Spleen (tissue), 7 donors: ENCODE results near the gene ZBTB7A.

Source experiments
- CTCF ChIP-seq, 11 experiments: fragments of 200-600 bp in 7 of 11; fragments of 450-650 bp in 4 of 11; sonication (generic) in 4 of 11; IDR thresholded peaks in 8 of 11; conservative IDR thresholded peaks in 3 of 11; 1 replicate in 7 of 11; 2 replicates in 4 of 11; pipeline versions ENCODE4 v1.4.0 to v1.8.0; 2016 to 2021; ENCODE audit warnings: antibody characterized with exemption in 11 of 11, inconsistent platforms in 4 of 11, mild to moderate bottlenecking in 1 of 11
- POLR2A ChIP-seq, 3 donors: fragments of 450-650 bp; IDR thresholded peaks; one replicate each; pipeline ENCODE4 v1.5.1; 2017; ENCODE audit warnings: antibody characterized with exemption in 3 of 3, mild to moderate bottlenecking in 1 of 3
- donor health status: DM: no; HTN: no; CAD: no; lungs with moderate emphysema.
- donor health status: DM: no; HTN: no; CAD: no.
- donor health status: DM: no; HTN: no; CAD: no.

DNA sequence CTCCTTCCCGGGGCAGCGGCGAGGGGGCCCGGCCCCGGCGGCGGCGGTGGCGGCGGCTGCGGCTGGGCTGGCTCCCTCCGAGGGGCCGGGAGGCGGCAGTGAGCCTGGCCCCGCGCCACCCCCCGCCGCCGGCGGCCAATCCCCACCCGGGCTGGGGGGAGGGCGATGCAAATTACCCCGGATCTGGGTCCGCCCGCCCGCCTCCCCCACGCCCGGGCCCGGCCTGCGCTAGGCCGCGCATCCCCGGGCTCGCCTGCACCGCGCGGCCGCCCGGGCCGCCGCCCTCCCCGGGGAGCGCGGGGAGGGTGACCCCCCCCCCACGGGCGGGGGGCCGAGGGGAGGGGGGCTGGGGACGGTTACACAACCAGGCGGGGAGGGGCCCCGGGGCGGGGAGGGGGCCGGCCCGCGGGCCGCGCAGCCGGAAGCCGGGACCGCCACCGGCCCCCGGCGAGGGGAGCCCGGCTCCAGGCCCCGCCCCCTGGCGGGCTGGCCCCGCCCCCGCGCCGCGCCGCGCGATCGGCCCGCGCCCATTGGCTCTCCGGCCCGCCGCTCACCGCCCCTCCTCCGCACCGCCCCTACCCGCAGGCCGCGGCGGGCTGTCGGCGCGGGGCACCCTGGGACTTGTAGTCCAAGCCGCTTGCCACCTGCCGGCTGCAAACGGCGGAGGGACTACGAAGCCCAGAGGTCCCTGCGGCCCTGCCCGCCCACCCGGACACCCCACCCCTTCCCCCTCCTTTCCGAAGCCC lies 1.1 kb downstream of the ZBTB7A start:
- TF ChIP-seq CTCF (IDR thresholded peaks at IDR 0.05 in 8 of 11, conservative IDR thresholded peaks at IDR 0.05 in 3 of 11) (peak in 2 of 11 experiments; percentile 31 to 40), POLR2A (IDR thresholded peaks at IDR 0.05) (peak in 1 of 3 donors; percentile 49)
